GM19467 (cell line): ENCODE results near the gene TERB1.

ENCODE experiments used
- ATAC-seq: cut with Tn5 transposase; IDR thresholded peaks from one replicate; pipeline ENCODE4 v1.9.1; 2021; ENCODE audit warnings: mild to moderate bottlenecking, moderate library complexity; ENCODE audit not compliant: unreplicated experiment

The TERB1 gene

DNA sequence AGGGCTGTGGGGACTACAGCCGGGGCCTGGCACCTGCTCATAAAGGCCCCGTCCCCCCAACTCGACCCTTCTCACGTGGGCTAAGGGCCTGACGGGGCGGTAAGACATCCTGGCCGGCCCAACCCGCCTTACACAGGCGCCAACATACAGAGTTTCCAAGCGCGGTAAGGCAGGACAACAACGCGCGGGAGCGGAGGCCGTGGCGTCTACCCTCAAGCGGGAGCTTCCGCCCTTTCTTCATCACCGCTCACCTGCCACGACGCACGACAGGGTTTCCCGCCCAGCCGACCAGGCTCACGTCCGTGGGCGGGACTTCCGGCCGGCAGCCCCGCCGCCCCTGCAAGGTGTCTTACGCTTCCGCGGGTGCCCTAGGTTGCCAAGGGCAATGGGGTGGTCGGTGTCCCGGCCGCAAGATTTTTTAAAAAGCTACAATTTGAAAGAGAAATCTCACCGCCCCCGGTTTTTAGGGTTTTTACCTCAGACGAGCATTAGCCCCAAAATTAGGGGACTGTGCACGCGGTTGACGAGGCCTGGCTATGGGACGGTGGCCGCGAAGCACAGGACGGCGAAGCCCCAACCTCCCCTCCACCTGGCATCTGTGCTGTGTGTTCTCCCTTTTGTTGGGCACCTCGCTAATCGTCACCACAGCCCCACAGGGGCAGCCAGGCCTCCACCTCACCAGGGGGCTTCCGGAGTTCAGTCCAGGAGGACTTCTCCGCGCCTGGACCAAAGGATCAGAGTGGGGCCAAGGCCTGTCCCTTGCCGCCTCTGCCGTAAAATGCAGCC is at the start of gene TERB1:
Gene TERB1, minus strand, starts transcription at position 265 of the 786 bp plus-strand sequence. CDS start 4,786 bp downstream, outside the sequence.
- ATAC-seq, result no peak

DNA sequence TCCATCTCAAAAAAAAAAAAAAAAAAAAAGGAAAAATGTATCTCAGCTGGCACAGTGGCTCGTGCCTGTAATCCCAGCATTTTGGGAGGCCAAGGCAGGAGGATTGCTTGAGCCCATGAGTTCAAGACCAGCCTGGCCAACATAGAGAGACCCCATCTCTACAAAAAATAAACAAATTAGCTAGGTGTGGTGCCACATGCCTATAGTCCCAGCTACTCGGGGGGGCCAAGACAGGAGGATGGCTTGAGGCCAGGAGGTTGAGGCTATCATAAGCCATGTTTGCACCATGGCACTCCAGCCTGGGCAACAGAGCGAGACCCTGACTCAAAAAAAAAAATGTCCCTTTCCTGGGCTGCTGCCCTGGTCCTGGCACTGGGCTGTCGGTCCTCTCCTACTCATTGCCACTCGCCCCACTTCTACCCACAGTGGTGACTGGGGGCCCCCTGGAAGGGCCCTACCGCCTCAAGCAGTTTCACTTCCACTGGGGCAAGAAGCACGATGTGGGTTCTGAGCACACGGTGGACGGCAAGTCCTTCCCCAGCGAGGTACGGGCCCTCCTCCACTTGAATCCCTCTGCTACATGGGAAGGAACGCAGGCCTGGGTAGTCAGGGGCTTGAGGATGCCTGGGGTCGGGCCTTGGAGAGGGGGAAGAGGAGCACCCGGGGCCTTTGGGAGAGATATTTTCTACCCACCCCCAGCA is 48.9 kb upstream of the TERB1 start:
- ATAC-seq, result no peak

DNA sequence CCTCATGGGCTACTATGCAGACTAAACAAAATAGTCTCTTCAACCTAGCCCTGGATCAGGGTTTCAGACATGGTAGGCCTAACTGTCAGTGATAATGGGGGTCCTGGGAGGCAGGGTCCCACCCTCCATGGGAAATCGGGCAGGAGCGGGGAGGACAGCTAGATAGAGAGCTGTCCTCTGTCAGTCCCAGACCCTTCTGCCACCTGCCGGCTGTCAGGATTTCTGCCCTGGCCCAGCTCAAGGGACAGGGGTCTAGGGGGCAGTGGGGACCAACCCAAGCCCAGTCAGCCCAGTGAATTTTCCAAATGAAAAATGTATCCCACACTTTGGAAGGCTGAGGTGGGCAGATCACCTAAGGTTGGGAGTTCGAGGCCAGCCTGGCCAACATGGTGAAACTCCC is 48.2 kb upstream of the TERB1 start:
- no peak for ATAC-seq

DNA sequence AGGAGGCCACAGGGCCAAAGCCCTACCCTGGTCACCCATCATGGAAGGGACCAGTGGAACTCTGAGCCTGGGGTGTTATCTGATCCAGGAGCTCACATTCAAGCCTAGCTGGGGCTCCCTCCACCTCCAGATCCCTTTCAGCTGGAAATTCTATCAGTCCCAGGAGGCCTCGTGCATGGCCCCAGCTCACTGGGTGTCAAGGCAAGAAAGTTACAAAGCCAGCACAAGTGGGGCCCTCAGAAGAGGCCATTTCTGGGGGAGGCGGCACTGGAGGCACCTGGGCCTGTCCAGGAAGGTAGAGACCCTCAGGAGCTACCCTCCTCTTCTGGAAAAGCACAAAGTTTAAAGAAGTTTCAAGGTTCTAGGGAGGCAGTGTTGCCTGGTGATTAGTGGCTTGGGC is 47.6 kb upstream of the TERB1 start:
- ATAC-seq, result no peak

DNA sequence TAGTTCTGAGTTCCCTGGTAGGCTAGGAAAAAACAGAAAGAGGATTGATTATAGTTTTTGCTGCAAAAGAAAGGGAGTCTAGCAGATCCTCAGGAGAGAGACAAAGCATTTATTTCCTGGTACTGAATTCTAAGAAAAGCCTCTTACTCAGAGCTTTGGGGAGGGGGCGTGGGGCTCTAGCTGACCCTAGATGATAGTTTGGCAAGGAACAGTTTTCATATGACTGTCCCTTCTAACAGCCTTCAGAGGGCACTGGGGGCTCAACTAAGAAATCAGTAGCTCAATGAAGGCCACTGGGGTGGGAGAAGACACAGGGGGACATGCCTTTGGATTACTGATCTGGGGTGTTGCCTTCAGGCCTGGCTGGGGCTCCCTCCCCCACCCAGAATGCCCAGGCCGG is 46.8 kb upstream of the TERB1 start:
- ATAC-seq, result no peak

DNA sequence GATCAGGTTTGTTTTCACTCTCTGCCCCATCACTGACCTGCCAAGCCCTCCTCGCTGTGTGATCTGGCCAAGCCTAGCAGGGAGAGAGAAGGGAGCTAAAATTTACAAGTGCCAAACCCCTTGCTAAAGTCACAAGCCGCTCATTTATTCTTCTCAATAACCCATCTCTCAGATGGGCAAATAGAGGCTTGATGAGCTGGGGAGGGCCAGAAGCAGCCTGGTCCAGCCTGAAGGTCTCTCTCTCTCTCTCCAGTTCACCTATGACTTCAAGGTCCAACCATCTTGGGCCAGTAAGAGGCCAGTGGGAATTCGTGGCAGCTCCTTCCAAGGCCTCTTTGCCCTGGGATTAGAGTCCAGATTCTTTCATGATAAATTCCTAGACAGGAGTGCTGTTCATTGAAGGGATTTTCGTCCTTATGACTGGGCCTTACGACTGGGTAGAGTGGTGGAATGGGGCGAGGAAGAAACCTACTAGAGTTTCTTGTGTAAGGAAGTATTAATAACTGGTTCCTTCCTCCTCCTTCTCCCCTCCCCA is 46.2 kb upstream of the TERB1 start:
- ATAC-seq, result no peak

DNA sequence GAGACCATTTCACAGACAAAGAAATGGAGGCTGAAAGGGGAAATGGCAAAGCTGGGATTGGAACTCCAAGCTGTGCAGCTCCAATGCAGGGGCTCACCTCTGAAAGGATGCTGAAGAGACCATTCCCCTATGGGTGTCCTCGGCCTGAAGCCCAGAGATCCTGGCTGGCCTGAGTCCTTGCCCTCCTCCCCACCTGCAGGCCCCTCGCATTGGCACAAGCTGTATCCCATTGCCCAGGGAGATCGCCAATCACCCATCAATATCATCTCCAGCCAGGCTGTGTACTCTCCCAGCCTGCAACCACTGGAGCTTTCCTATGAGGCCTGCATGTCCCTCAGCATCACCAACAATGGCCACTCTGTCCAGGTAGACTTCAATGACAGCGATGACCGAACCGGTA is 45.4 kb upstream of the TERB1 start:
- no peak for ATAC-seq

DNA sequence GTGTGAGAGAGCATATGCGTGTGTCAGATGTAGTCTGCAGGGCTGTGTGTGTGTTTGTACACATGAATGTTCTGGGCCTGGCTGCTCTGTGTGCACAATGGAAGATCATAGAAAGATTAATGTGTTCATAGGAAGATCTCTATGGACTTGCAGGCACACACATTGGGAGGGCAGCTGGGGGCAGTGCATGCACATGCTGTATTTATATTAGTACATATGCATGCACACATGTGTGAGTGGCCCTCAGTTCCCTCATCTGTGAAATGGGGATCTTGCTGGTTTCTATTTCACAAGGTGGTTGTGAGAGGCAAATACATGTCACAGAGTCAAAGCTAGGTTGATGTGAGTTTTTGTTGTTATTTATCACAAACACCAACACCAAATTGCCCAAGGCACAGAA is 44.9 kb upstream of the TERB1 start:
- no peak for ATAC-seq

DNA sequence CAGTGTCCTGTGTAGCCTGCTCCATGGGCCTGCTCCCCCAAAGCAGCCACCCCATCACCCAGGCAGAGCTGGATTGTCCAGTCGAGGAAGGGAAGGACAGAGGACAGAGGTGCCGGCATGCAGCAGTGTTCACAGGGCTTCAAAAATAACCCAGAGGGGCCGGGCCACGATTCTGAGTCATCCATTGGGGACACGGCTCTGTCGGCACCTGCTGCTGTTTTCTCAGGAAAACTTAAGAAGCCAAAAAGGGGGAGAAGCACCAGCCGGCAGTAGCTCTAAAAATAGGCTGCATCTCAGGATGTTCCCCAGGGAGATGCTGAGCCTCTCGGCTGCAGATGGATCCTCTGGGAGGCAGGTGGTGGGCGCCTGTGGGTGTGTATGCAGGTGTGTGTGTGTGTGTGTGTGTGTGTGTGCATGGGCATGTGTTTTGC is 44.4 kb upstream of the TERB1 start:
- no peak for ATAC-seq

DNA sequence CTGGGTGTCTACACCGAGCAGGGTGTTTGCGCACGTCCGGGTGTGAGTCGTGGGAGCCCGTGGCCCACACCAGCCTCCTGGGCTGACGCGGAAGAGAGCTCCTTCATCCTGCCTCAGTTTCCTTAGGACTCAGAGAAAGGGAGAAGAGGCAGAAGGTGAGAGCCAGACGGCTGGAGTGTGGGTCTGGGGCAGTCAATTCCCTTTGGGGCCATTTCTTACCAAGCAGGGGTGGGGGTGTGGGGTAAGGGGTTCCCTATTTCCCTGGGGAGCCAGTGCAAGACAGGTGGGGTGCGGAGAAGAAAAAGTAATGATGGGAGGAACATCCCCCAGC is 43.7 kb upstream of the TERB1 start:
- no peak for ATAC-seq

DNA sequence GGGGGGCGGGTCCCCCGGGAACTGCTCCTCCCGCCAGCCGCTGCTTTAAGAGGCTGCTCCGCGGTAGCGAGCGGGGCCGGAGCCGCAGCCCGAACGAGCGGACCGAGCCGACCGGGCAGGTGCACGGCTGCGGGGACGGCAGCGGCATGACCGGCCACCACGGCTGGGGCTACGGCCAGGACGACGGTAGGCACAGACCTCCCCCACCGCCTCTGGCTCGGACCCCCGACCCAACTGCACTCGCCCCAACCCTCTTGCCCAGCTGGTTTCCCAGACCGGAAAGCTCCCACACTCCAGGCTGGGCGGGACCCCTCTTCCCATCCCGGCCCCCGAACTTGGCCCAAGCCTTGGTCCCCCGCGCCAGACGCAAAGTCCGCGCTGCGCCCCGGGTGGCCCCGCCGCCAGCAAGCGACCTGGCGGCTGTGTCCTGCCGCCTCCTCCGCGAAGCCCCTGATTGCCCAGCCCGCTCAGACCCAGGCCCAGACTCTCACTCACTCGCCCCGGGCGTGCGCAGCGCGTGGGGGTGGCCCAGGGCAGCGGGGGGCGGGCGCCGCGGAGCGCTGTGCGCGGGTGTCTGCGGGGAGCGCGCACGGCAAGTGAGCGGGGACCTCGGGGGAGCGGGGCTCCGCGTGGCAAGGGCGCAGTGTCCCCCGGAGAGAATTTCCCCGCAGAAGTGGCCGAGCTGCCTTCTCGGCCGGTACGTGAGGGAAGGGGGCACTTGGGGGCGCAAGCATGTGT is 43.1 kb upstream of the TERB1 start, which contains the start of gene CA7:
Gene CA7, plus strand, starts transcription at position 73 of the 738 bp plus-strand sequence. Its CDS starts 74 bp downstream, at position 147.
- no peak for ATAC-seq

DNA sequence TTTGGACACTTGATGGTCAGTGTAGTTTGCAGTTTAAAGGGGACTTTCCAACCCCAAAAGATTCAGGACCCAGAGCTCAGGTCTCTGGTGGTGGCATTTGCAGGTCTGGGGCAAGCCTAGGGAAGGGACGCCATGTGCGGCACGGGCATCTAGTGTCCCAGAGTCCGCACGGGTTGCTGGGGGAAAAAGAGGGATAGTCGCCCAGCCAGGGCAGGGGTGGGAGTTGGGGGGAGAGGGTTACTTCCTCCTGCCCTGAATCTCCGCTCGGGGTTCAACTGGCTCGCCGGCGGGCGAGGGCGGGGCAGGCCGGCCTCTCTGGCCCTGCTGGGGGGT is 42.6 kb upstream of the TERB1 start:
- no peak for ATAC-seq

DNA sequence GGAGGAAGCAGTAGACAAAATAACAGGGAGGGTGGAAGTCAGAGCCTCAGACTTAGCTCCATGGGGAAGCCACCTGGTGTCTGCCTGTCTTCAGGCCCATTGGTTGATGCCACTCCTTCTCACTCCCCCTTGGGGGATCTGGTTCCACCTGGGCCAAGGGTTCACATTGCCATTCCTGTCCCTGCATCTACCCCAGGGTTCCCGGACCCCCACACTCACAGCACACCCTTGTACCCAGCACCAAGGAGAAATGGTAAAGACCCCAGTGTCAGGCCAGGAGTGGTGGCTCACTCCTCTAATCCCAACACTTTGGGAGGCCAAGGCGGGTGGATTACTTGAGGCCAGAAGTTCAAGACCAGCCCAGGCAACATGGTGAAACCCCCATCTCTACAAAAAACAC is 41.8 kb upstream of the TERB1 start:
- ATAC-seq, result no peak

- no peak for ATAC-seq
Measured at GRCh38 chr16:66842765-66843164, 41.4 kb upstream of the TERB1 start.

DNA sequence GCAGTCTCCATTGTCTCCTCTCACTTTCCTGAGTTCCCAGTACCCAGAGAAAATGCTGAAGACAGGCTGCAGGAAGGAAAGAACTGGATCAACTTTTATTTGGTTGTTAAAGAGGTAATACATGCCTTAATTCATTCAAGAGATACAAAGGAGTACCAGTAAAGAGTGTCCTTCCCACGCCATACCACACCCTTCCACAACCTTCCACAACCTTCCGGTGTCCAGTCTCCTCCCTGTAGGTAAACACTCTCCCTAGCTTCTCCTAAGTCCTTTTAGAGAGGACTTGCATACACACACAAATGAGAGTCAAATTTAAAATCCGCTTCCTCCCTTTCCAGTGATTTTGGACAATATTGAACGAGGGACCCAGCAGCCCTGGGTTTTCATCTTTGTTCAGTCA is 40.0 kb upstream of the TERB1 start:
- no peak for ATAC-seq

DNA sequence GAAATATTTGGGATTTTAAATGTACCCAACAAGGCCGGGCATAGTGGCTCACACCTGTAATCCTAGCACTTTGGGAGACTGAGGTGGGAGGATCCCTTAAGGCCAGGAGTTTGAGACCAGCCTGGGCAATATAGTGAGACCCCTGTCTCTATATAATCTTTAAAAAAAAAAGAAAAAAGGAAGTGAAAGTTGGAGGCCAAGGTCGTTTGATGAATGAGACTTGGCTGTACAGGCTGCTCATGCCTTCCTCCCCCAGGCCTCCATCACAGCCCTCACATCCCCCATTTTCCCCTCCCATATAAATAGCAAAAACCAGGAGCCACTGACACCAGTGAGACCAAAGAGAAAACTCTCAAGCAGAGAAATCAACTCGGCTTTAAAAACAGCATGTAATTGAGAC is 39.5 kb upstream of the TERB1 start:
- ATAC-seq, result no peak

- ATAC-seq, result no peak
Measured at GRCh38 chr16:66834746-66835145, 33.4 kb upstream of the TERB1 start.

DNA sequence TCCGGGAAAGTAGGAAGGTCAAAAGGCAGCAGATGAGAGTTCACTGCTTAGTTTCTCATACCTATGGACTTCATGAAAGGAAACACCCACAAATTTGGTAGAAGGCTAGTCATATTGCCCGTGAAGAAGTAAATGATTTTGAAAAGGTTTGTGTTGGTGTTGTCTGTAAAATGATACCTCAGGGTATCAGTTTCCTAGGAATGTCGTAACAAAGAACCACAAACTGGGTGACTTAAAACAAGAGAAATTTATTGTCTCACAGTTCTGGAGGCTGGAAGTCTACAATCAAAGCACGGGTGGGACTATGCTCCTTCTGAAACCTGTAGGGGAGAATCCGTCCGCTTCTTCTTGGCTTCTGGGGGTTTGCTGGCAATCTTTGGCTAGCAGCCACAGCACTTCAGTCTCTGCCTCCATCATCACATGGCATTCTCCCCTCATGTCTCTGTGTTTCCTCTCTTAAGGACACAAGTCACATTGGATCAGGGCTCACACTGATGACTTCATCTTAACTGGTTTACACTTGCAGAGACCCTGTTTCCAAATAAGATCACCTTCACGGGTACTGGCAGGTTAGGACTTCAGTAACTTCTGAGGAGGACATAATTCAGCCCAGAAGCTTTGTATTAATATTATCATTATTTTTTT is 31.4 kb upstream of the TERB1 start:
- ATAC-seq, result no peak

GRCh38 chr16:66832190-66832589 is 30.8 kb upstream of the TERB1 start:
- ATAC-seq, result no peak

- ATAC-seq, result peak; percentile 88
Measured at GRCh38 chr16:66830422-66831404, 29.3 kb upstream of the TERB1 start, which contains the start of gene NAE1. NAE1 (minus strand) TSS chr16:66830976; CDS start chr16:66830899, 77 bp downstream.
